Cardiac fibroblast (primary cell): ENCODE measurements around the gene ZNF276.
"Not testable (repeated sequence)": the region's sequence is repeated elsewhere in the genome, so short reads cannot be mapped to it uniquely, and the experiment has no call there.

Experiments
- DNase-seq, 2 donors: peaks; one replicate each; pipeline versions ENCODE4 v3.0.0 to v3.0.0-alpha.2; 2010; ENCODE audit warnings: low read depth in 2 of 2
- H3K4me3 ChIP-seq, 2 donors: replicated peaks in 1 of 2; 1 replicate in 1 of 2; 2 replicates in 1 of 2; pipeline ENCODE4 v1.5.1; 2011; ENCODE audit warnings: low read depth in 2 of 2, low read length in 2 of 2, mild to moderate bottlenecking in 2 of 2, moderate library complexity in 1 of 2
- TF ChIP-seq, protein P1 (sequence below): IDR thresholded peaks from one replicate; pipeline ENCODE4 v1.5.1; 2011; ENCODE audit warnings: low read depth, mild to moderate bottlenecking, low read length, inconsistent platforms

ZNF276 gene

DNA sequence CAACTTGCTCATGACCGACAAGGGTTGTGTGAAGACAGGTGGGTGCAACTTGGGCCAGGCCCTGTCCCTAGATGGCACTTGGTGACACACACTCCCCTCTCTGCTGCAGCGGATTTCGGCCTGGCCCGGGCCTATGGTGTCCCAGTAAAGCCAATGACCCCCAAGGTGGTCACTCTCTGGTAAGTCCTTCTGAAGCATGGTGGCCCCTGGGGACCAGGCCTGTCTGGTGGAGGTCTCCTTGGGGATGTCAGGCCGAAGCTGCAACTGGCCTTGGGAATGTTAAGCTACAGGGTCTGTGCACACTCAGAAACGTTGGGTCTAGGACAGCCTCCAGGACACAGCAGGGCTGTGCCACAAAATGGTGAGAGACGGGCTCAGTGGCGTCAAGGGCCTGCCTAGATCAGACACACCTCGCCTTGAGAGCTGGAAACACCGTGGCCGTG lies 28.0 kb upstream of the ZNF276 start:
- DNase-seq, result no peak
- no peak overlapping the region for H3K4me3 ChIP-seq
- TF ChIP-seq, protein P1, sequence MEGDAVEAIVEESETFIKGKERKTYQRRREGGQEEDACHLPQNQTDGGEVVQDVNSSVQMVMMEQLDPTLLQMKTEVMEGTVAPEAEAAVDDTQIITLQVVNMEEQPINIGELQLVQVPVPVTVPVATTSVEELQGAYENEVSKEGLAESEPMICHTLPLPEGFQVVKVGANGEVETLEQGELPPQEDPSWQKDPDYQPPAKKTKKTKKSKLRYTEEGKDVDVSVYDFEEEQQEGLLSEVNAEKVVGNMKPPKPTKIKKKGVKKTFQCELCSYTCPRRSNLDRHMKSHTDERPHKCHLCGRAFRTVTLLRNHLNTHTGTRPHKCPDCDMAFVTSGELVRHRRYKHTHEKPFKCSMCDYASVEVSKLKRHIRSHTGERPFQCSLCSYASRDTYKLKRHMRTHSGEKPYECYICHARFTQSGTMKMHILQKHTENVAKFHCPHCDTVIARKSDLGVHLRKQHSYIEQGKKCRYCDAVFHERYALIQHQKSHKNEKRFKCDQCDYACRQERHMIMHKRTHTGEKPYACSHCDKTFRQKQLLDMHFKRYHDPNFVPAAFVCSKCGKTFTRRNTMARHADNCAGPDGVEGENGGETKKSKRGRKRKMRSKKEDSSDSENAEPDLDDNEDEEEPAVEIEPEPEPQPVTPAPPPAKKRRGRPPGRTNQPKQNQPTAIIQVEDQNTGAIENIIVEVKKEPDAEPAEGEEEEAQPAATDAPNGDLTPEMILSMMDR, result no peak

DNA sequence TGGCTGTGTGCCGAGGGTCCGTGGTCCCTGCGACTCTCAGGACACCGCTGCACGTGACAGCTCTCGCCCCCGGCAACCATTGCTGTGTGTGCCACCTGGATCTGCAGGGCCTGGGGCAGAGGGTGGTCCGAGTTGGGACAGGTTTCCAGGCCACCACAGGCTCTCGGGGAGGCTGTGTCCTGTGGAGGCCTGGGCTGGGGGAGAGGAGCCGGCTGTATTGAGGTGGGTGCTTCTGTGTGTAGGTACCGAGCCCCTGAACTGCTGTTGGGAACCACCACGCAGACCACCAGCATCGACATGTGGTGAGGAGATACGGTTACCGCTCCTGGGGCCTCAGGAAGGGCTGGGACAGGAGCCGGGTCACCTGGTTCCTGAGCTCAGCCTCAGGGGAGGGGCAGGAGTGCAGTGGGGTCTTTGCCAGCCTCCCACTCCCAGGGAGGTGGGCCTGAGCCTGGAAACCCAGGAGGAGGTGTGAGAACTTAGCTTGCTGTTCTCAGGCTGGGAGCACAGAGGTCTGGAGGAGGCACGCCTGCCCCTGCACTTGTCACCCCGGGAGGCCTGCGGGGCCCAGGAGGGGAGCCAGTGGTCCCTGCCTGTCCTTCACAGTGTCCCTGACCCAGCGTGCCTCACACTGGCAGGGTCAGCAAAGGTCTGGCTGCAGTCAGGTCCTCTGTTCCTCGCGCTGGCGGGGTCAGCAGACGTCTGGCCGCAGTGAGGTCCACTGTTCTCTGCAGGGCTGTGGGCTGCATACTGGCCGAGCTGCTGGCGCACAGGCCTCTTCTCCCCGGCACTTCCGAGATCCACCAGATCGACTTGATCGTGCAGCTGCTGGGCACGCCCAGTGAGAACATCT lies 27.2 kb upstream of the ZNF276 start:
- TF ChIP-seq, protein P1, result no peak
- no peak for DNase-seq
- no peak overlapping the region for H3K4me3 ChIP-seq

DNA sequence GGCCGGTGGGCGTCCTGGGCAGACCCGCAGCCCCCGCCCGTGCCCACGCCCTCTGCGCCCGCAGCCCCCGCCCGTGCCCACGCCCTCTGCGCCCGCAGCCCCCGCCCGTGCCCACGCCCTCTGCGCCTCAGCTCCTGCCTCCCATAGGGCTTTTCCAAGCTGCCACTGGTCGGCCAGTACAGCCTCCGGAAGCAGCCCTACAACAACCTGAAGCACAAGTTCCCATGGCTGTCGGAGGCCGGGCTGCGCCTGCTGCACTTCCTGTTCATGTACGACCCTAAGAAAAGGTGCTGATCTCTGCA lies 26.6 kb upstream of the ZNF276 start:
- not testable (repeated sequence) for DNase-seq

DNA sequence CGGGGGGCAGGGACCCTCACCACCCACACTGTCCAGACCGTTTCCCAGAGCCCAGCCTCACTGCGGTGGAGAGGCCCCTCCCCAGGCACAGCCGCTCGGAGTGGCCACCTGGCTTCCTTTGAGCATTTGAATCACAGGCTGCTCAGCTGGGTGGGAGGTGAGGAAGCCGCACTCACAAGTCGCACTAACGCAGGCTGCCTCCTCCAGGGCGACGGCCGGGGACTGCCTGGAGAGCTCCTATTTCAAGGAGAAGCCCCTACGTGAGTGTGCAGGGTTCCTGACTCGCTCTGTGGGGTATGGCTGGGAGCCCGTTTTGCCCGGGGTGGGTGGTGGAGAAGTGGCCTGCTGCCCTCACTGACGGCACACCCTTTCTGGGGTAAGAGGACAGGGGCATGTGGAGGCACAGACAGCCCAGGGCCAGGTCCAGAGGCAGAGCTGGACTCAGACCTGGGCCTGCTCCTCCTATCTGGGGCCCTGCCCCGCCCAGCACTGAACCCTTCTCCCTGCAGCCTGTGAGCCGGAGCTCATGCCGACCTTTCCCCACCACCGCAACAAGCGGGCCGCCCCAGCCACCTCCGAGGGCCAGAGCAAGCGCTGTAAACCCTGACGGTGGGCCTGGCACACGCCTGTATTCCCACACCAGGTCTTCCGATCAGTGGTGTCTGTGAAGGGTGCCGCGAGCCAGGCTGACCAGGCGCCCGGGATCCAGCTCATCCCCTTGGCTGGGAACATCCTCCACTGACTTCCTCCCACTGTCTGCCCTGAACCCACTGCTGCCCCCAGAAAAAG lies 26.1 kb upstream of the ZNF276 start:
- no peak overlapping the region for H3K4me3 ChIP-seq
- TF ChIP-seq, protein P1, result no peak
- DNase-seq, result no peak

More for the DNA sequence above, 26.6 kb upstream of the ZNF276 start:
- not testable (repeated sequence) for H3K4me3 ChIP-seq

DNA sequence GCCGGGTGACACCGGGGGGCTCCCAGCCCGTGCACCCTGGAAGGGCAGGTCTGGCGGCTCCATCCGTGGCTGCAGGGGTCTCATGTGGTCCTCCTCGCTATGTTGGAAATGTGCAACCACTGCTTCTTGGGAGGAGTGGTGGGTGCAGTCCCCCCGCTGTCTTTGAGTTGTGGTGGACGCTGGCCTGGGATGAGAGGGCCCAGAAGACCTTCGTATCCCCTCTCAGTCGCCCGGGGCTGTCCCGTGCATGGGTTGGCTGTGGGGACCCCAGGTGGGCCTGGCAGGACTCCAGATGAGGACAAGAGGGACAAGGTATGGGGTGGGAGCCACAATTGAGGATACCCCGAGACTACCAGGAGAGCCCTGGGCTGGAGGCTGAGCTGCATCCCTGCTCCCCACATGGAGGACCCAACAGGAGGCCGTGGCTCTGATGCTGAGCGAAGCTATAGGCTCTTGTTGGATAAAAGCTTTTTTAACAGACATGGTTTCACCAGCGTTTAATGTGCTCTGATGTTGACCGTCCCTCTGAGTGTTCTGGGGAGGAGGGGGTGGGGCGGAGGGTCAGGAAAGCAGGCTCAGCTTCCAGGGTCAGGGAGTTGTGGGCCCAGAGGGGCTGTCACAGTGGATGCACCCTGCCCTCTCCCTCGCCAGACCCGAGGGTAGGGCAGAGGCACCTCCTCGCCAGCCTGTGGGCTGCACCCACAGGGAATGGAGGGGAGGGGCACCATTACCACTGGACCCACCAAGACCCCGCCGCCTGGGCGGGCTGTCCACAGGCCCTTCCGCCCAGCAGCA lies 25.3 kb upstream of the ZNF276 start:
- DNase-seq, result no peak
- TF ChIP-seq, protein P1, result no peak
- no peak overlapping the region for H3K4me3 ChIP-seq

DNA sequence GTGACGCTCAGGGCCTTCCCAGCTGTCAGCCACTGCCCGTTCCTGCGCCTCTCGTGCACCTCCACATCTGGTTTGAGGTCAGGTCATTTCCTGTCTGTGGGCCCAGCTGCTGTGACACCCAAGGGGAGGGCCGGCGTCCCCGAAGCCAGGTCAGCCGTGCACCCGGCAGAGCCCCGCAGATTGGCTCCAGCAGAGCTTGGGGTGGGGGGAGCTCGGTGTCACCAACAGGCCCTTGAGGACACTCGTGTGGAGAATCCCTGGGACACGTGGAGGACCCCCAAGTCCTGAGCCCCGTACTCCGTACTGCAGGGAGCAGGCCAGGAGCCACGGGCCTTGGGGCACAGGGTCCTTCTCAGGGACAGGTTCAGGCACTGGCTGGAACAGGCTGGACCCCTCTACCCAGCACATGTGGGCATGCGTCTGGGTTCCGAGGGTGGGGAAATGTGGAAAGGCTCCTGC lies 24.6 kb upstream of the ZNF276 start:
- TF ChIP-seq, protein P1, result no peak
- no peak overlapping the region for H3K4me3 ChIP-seq
- DNase-seq, result peak in 1 of 2 donors; percentile 16
